IPS-15b (cell line): ENCODE measurements around the gene EEPD1.

Source experiments
- H3K27me3 ChIP-seq: one replicate; pipeline ENCODE4 v1.6.1; 2013; ENCODE audit warnings: low read length; ENCODE audit not compliant: control insufficient read depth, insufficient read depth
- H3K36me3 ChIP-seq: one replicate; pipeline ENCODE4 v1.6.1; 2013; ENCODE audit warnings: low read length; ENCODE audit not compliant: control insufficient read depth, insufficient read depth
- H3K4me1 ChIP-seq: one replicate; pipeline ENCODE4 v1.6.1; 2013; ENCODE audit warnings: mild to moderate bottlenecking, low read length; ENCODE audit not compliant: control insufficient read depth, insufficient read depth
- H3K4me3 ChIP-seq: one replicate; pipeline ENCODE4 v1.5.1; 2013; ENCODE audit warnings: low read depth, low read length
- H3K9ac ChIP-seq: one replicate; pipeline ENCODE4 v1.6.1; 2013; ENCODE audit warnings: low read depth, mild to moderate bottlenecking, low read length
- H3K9me3 ChIP-seq: one replicate; pipeline ENCODE4 v1.6.1; 2013; ENCODE audit warnings: mild to moderate bottlenecking, low read length; ENCODE audit not compliant: control insufficient read depth, insufficient read depth

EEPD1 gene

GRCh38 chr7:36214608-36215456 is 61.8 kb downstream of the EEPD1 start:
- peaks cover 11% of the 10 kb centered on the region for H3K4me1 ChIP-seq

GRCh38 chr7:36215457-36215765 is 62.4 kb downstream of the EEPD1 start:
- no peaks in the 10 kb centered on the region for H3K9me3 ChIP-seq
- no peaks in the 10 kb centered on the region for H3K27me3 ChIP-seq
- H3K9ac ChIP-seq = no peak overlapping the region
- H3K4me1 ChIP-seq = peaks cover 11% of the 10 kb centered on the region
- no peaks in the 10 kb centered on the region for H3K36me3 ChIP-seq
- H3K4me3 ChIP-seq = no peak overlapping the region

More at GRCh38 chr7:36214608-36215456, 61.8 kb downstream of the EEPD1 start:
- no peak overlapping the region for H3K4me3 ChIP-seq
- no peaks in the 10 kb centered on the region for H3K27me3 ChIP-seq
- H3K9me3 ChIP-seq = no peaks in the 10 kb centered on the region
- H3K9ac ChIP-seq = no peak overlapping the region
- no peaks in the 10 kb centered on the region for H3K36me3 ChIP-seq

GRCh38 chr7:36216063-36216684 is 63.1 kb downstream of the EEPD1 start:
- no peak overlapping the region for H3K4me3 ChIP-seq
- H3K36me3 ChIP-seq = no peaks in the 10 kb centered on the region
- H3K9ac ChIP-seq = no peak overlapping the region
- peaks cover 11% of the 10 kb centered on the region for H3K4me1 ChIP-seq
- H3K9me3 ChIP-seq = no peaks in the 10 kb centered on the region
- H3K27me3 ChIP-seq = no peaks in the 10 kb centered on the region

- Histone ChIP-seq H3K4me3 (no peak overlapping the region), H3K4me1 (peaks cover 11% of the 10 kb centered on the region), H3K9ac (no peak overlapping the region), H3K27me3 (no peaks in the 10 kb centered on the region), H3K9me3 (no peaks in the 10 kb centered on the region), H3K36me3 (no peaks in the 10 kb centered on the region)
These were observed 64.3 kb downstream of the EEPD1 start for GRCh38 chr7:36217211-36217960.

GRCh38 chr7:36217961-36218284 is 64.9 kb downstream of the EEPD1 start:
- H3K36me3 ChIP-seq = no peaks in the 10 kb centered on the region
- H3K4me3 ChIP-seq = no peak overlapping the region
- H3K27me3 ChIP-seq = no peaks in the 10 kb centered on the region
- H3K4me1 ChIP-seq = peaks cover 11% of the 10 kb centered on the region
- H3K9ac ChIP-seq = no peak overlapping the region
- H3K9me3 ChIP-seq = no peaks in the 10 kb centered on the region

- no peak overlapping the region for H3K9ac ChIP-seq
- H3K36me3 ChIP-seq = no peaks in the 10 kb centered on the region
- H3K4me1 ChIP-seq = peaks cover 7% of the 10 kb centered on the region
- no peak overlapping the region for H3K4me3 ChIP-seq
- no peaks in the 10 kb centered on the region for H3K9me3 ChIP-seq
- H3K27me3 ChIP-seq = no peaks in the 10 kb centered on the region
These were observed 66.4 kb downstream of the EEPD1 start for GRCh38 chr7:36219429-36219828.

GRCh38 chr7:36223851-36224250 is 70.8 kb downstream of the EEPD1 start:
- Histone ChIP-seq H3K4me3 (no peak overlapping the region), H3K9ac (no peak overlapping the region), H3K27me3 (no peaks in the 10 kb centered on the region), H3K9me3 (no peaks in the 10 kb centered on the region), H3K36me3 (no peaks in the 10 kb centered on the region), H3K4me1 (no peaks in the 10 kb centered on the region)

- Histone ChIP-seq H3K36me3 (no peaks in the 10 kb centered on the region), H3K4me3 (no peak overlapping the region), H3K27me3 (no peaks in the 10 kb centered on the region), H3K9ac (no peak overlapping the region), H3K4me1 (no peaks in the 10 kb centered on the region), H3K9me3 (no peaks in the 10 kb centered on the region)
These were observed 72.1 kb downstream of the EEPD1 start for GRCh38 chr7:36224934-36225858.

- no peak overlapping the region for H3K9ac ChIP-seq
- no peak overlapping the region for H3K4me3 ChIP-seq
- H3K27me3 ChIP-seq = no peaks in the 10 kb centered on the region
- no peaks in the 10 kb centered on the region for H3K4me1 ChIP-seq
- no peaks in the 10 kb centered on the region for H3K9me3 ChIP-seq
- no peaks in the 10 kb centered on the region for H3K36me3 ChIP-seq
These were observed 73.1 kb downstream of the EEPD1 start for GRCh38 chr7:36226151-36226550.

- Histone ChIP-seq H3K4me3 (no peak overlapping the region), H3K27me3 (no peaks in the 10 kb centered on the region), H3K4me1 (no peaks in the 10 kb centered on the region), H3K36me3 (no peaks in the 10 kb centered on the region), H3K9me3 (no peaks in the 10 kb centered on the region), H3K9ac (no peak overlapping the region)
These were observed 74.2 kb downstream of the EEPD1 start for GRCh38 chr7:36227223-36227622.

GRCh38 chr7:36228039-36228438 is 75.0 kb downstream of the EEPD1 start:
- Histone ChIP-seq H3K4me3 (no peak overlapping the region), H3K9ac (no peak overlapping the region), H3K4me1 (no peaks in the 10 kb centered on the region), H3K36me3 (no peaks in the 10 kb centered on the region), H3K9me3 (no peaks in the 10 kb centered on the region), H3K27me3 (no peaks in the 10 kb centered on the region)
